Hepatocyte (in vitro differentiated cells): Measurements from ENCODE around the gene MYOF. TPM values are rescaled to one million over a fixed set of nuclear protein-coding genes. Genes with fewer than 3 reads are reported as not detected.

ENCODE experiments used
- DNase-seq: peaks from one replicate; pipeline ENCODE4 v3.0.0-alpha.2; 2016; ENCODE audit warnings: low spot score
- H2AFZ ChIP-seq: fragments of 200-600 bp; sonication (generic); 2 replicates; pipeline ENCODE4 v1.6.0; 2016; ENCODE audit warnings: antibody characterized with exemption, mild to moderate bottlenecking
- H3K27ac ChIP-seq: fragments of 200-600 bp; sonication (generic); 2 replicates; pipeline ENCODE4 v1.5.1; 2016; ENCODE audit warnings: mild to moderate bottlenecking
- H3K27me3 ChIP-seq: fragments of 200-600 bp; sonication (generic); 2 replicates; pipeline ENCODE4 v1.6.1; 2016
- H3K36me3 ChIP-seq: fragments of 200-600 bp; sonication (generic); replicated peaks from 2 replicates; pipeline ENCODE4 v1.5.1; 2016; ENCODE audit warnings: low read depth; ENCODE audit not compliant: insufficient read depth
- H3K4me1 ChIP-seq: fragments of 200-600 bp; sonication (generic); 2 replicates; pipeline ENCODE4 v1.5.1; 2016; ENCODE audit warnings: mild to moderate bottlenecking, moderate library complexity; ENCODE audit not compliant: insufficient read depth
- H3K4me2 ChIP-seq: fragments of 200-600 bp; sonication (generic); 2 replicates; pipeline ENCODE4 v1.6.0; 2016
- H3K4me3 ChIP-seq: fragments of 200-600 bp; sonication (generic); 2 replicates; pipeline ENCODE4 v1.5.1; 2016; ENCODE audit warnings: mild to moderate bottlenecking
- H3K79me2 ChIP-seq: fragments of 200-600 bp; sonication (generic); 2 replicates; pipeline ENCODE4 v1.6.0; 2017; ENCODE audit warnings: mild to moderate bottlenecking
- H3K9me2 ChIP-seq: fragments of 200-600 bp; sonication (generic); replicated peaks from 2 replicates; pipeline ENCODE4 v1.6.0; 2017; ENCODE audit warnings: mild to moderate bottlenecking; ENCODE audit not compliant: insufficient read depth
- H3K9me3 ChIP-seq: fragments of 200-600 bp; sonication (generic); 2 replicates; pipeline ENCODE4 v1.5.1; 2016; ENCODE audit warnings: low read depth, mild to moderate bottlenecking
- H4K20me1 ChIP-seq: fragments of 200-600 bp; sonication (generic); 2 replicates; pipeline ENCODE4 v1.6.0; 2016; ENCODE audit warnings: mild to moderate bottlenecking; ENCODE audit not compliant: insufficient read depth, poor library complexity, severe bottlenecking
- EZH2 ChIP-seq: fragments of 200-600 bp; sonication (generic); IDR thresholded peaks from 2 replicates; pipeline ENCODE4 v1.6.1; 2016; ENCODE audit warnings: antibody characterized with exemption, mild to moderate bottlenecking, borderline replicate concordance
- EZH2phosphoT487 ChIP-seq: fragments of 200-600 bp; sonication (generic); IDR thresholded peaks from one replicate; pipeline ENCODE4 v1.6.1; 2018; ENCODE audit warnings: antibody characterized with exemption, mild to moderate bottlenecking, low read depth, moderate library complexity; ENCODE audit not compliant: unreplicated experiment, severe bottlenecking
- WGBS: methylation state at CpG from one replicate; pipeline ENCODE4 v1.1.6; 2016; ENCODE audit warnings: low lambda C conversion rate; ENCODE audit errors: missing lambda C conversion rate; 5-methylcytosine and 5-hydroxymethylcytosine counted together
- polyA plus RNA-seq: library from polyadenylated mRNA; unstranded; fragments of >200 nt; fragmentation: Nextera tagmentation; extraction: Ambion mirVana; gene quantifications from 2 replicates; pipeline ENCODE4 v1.2.1, GENCODE V29; 2016
- total RNA-seq: library from RNA; depleted of rRNA; stranded (reverse); fragments of >200 nt; gene quantifications from 2 replicates; pipeline ENCODE4 v1.2.3, GENCODE V29; 2014
- TF ChIP-seq, protein P1 (sequence below): fragments of 200-600 bp; sonication (generic); IDR thresholded peaks from 2 replicates; pipeline ENCODE4 v1.5.1; 2016; ENCODE audit warnings: antibody characterized with exemption, mild to moderate bottlenecking; ENCODE audit not compliant: poor library complexity

The MYOF gene
- total and polyA plus RNA-seq, 2 experiments from 2014 or later, result 16.6 to 47.9 TPM

DNA sequence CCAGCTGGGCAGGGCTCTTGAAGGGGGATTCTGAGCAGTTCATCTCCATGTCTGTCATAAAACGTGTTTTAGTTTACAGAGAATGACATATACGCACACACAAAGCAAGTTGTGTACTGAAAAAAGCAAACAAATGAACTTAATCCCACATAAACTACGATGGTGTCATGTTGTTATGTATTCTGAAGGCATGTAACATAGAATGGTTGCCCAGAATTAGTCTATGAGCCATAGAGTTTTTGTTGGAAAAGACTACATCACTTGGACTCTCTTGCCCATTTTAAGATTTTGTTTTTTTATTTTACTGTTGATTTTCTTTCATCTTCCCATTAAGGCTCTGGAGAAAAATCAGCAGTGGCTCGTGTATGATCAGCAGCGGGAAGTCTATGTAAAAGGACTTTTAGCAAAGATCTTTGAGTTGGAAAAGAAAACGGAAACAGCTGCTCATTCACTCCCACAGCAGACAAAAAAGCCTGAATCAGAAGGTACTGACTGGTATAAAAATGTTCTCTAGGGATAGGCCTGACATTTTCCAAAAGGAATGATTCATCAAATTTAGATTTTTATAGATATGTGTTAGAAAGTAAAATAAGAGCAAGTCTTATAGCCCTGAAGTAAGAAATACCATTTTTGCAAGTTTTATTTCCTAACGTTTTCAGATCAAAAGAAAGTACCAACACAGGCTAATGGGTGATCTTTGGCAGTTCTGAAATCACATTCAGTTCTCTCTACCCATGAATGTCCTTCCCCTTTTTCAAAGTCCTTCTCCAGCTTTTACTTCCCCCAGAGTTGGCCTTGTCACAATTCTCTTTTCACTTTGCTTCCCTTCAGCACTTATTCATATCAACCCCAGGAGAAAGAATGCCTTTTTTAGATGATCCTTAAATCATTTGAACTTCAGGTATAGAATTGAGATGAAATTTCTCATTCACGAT is 33.2 kb upstream of the MYOF start:
- Histone ChIP-seq H3K36me3 (no peaks in the 10 kb centered on the region), H3K9me2 (no peaks in the 10 kb centered on the region), H3K4me3 (no peak overlapping the region), H3K27ac (no peak overlapping the region), H4K20me1 (no peaks in the 10 kb centered on the region), H3K79me2 (no peaks in the 10 kb centered on the region), H3K9me3 (no peaks in the 10 kb centered on the region), H3K27me3 (no peaks in the 10 kb centered on the region), H3K4me2 (no peak overlapping the region), H2AFZ (no peak overlapping the region), H3K4me1 (no peaks in the 10 kb centered on the region)
- no peak for DNase-seq
- WGBS, result 90% methylated on average over 8 of the region's 8 CpGs
- TF ChIP-seq, protein P1, sequence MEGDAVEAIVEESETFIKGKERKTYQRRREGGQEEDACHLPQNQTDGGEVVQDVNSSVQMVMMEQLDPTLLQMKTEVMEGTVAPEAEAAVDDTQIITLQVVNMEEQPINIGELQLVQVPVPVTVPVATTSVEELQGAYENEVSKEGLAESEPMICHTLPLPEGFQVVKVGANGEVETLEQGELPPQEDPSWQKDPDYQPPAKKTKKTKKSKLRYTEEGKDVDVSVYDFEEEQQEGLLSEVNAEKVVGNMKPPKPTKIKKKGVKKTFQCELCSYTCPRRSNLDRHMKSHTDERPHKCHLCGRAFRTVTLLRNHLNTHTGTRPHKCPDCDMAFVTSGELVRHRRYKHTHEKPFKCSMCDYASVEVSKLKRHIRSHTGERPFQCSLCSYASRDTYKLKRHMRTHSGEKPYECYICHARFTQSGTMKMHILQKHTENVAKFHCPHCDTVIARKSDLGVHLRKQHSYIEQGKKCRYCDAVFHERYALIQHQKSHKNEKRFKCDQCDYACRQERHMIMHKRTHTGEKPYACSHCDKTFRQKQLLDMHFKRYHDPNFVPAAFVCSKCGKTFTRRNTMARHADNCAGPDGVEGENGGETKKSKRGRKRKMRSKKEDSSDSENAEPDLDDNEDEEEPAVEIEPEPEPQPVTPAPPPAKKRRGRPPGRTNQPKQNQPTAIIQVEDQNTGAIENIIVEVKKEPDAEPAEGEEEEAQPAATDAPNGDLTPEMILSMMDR, result no peak
- TF ChIP-seq EZH2phosphoT487 (no peak), EZH2 (no peak)

DNA sequence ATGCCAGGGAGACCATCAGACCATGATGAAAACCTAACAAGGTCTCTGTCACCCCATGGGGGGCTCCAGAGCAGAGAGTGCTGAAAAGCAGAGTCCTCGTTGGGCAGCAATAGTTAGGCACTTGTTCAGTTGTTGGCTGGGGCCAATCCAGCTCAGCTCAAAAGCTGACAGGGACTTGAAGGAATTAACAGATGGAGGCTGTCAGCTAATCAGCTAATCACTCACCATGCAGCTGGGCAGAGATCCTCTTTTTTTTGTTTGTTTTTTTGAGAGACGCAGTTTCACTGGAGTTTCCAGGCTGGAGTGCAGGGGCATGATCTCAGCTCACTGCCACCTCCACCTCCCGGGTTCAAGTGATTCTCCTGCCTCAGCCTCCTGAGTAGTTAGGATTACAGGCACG is 32.4 kb upstream of the MYOF start:
- Histone ChIP-seq H3K9me2 (no peaks in the 10 kb centered on the region), H3K27me3 (no peaks in the 10 kb centered on the region), H3K4me3 (no peak overlapping the region), H3K4me2 (no peak overlapping the region), H4K20me1 (no peaks in the 10 kb centered on the region), H3K4me1 (no peaks in the 10 kb centered on the region), H3K79me2 (no peaks in the 10 kb centered on the region), H3K36me3 (no peaks in the 10 kb centered on the region), H3K27ac (no peak overlapping the region), H3K9me3 (no peaks in the 10 kb centered on the region), H2AFZ (no peak overlapping the region)
- no peak for TF ChIP-seq EZH2
- TF ChIP-seq, protein P1, result no peak
- 89% methylated on average over 4 of the region's 4 CpGs for WGBS
- DNase-seq, result no peak

DNA sequence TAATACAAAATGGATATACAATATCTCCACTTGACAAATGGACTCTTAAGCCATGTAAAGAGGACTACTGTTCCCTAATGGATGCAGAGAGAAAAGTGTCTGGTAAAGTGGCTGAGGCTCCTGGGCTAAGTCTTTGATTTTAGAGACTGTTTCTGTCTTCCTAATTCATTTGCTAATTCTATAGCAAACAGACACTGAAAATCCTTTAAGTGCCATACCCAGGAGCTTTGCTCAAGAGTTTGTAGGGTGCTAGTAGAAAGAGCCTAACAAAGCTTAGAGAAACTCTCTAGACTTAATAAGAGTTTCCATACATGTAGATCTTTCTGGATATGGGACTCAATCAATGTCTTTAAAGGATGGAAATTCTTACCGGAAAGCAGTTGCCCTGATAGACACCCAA is 31.0 kb upstream of the MYOF start:
- no peaks in the 10 kb centered on the region for H3K4me1 ChIP-seq
- no peaks in the 10 kb centered on the region for H3K9me3 ChIP-seq
- 46% methylated on average over 1 of the region's 1 CpG for WGBS
- no peak overlapping the region for H3K4me2 ChIP-seq
- no peak for DNase-seq
- H3K27ac ChIP-seq, result no peak overlapping the region
- H2AFZ ChIP-seq, result no peak overlapping the region
- H3K36me3 ChIP-seq, result no peaks in the 10 kb centered on the region
- no peaks in the 10 kb centered on the region for H3K79me2 ChIP-seq
- H3K27me3 ChIP-seq, result no peaks in the 10 kb centered on the region
- no peaks in the 10 kb centered on the region for H3K9me2 ChIP-seq
- TF ChIP-seq EZH2, result no peak
- TF ChIP-seq, protein P1, result no peak
- TF ChIP-seq EZH2phosphoT487, result no peak
- no peaks in the 10 kb centered on the region for H4K20me1 ChIP-seq
- no peak overlapping the region for H3K4me3 ChIP-seq
